22Rv1 (cell line): Measurements from ENCODE around the gene RHO.

Experiments
- ZFX ChIP-seq: fragments of 450-650 bp; IDR thresholded peaks from 2 replicates; pipeline ENCODE4 v1.6.1; 2017; ENCODE audit warnings: antibody characterized with exemption, borderline replicate concordance
- TF ChIP-seq, protein P1 (sequence below): fragments of 450-650 bp; IDR thresholded peaks from 2 replicates; pipeline ENCODE4 v1.5.1; 2017; ENCODE audit warnings: mild to moderate bottlenecking

DNA sequence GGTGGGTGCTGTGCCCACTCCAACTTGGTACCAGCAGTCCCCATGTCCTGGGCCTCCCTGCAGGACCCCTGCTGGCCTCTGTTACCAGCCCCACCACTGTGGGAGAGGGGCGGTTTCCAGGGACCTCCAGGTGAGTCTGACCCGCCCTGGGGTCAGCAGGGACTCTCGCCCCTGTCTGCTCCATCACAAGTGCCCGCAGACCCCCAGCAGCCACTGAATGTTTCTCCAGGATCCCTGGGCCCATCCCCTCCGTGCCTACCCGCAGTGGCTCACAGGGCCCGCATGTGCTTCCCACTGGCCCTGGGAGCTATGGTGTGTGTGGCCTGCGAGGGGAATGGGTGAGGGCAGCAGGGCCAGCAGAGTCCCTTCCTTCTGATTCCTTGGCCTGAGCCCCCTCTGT, 9.9 kb upstream of the RHO start:
- TF ChIP-seq, protein P1, sequence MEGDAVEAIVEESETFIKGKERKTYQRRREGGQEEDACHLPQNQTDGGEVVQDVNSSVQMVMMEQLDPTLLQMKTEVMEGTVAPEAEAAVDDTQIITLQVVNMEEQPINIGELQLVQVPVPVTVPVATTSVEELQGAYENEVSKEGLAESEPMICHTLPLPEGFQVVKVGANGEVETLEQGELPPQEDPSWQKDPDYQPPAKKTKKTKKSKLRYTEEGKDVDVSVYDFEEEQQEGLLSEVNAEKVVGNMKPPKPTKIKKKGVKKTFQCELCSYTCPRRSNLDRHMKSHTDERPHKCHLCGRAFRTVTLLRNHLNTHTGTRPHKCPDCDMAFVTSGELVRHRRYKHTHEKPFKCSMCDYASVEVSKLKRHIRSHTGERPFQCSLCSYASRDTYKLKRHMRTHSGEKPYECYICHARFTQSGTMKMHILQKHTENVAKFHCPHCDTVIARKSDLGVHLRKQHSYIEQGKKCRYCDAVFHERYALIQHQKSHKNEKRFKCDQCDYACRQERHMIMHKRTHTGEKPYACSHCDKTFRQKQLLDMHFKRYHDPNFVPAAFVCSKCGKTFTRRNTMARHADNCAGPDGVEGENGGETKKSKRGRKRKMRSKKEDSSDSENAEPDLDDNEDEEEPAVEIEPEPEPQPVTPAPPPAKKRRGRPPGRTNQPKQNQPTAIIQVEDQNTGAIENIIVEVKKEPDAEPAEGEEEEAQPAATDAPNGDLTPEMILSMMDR, result no peak
- no peak for TF ChIP-seq ZFX
